HG03045 (cell line): ENCODE data around the gene PRR7.

ENCODE experiments used
- ATAC-seq: cut with Tn5 transposase; IDR thresholded peaks from one replicate; pipeline ENCODE4 v1.9.1; 2021; ENCODE audit warnings: mild to moderate bottlenecking, moderate library complexity; ENCODE audit not compliant: unreplicated experiment

PRR7 gene

GRCh38 chr5:177496070-177496726 is 49.6 kb downstream of the PRR7 start:
- ATAC-seq: no peak

GRCh38 chr5:177496727-177497291 is 50.2 kb downstream of the PRR7 start:
- no peak for ATAC-seq

GRCh38 chr5:177497292-177498012 is 50.8 kb downstream of the PRR7 start, which contains the start of gene PDLIM7:
TSS of gene PDLIM7 (minus strand) at chr5:177497604. CDS start at chr5:177496512, 1,092 bp downstream.
- peak; percentile 73 for ATAC-seq

GRCh38 chr5:177498013-177498787 is 51.6 kb downstream of the PRR7 start:
- ATAC-seq: peak; percentile 6

- ATAC-seq: no peak
These were observed 53.2 kb downstream of the PRR7 start for GRCh38 chr5:177499842-177500241.

- no peak for ATAC-seq
These were observed 54.3 kb downstream of the PRR7 start for GRCh38 chr5:177500685-177501522.

- no peak for ATAC-seq
These were observed 55.5 kb downstream of the PRR7 start for GRCh38 chr5:177501874-177502678.

GRCh38 chr5:177502886-177503285 is 56.3 kb downstream of the PRR7 start:
- no peak for ATAC-seq

GRCh38 chr5:177503351-177504085 is 56.9 kb downstream of the PRR7 start:
- ATAC-seq: no peak

- no peak for ATAC-seq
These were observed 57.8 kb downstream of the PRR7 start for GRCh38 chr5:177504086-177505056.

GRCh38 chr5:177505075-177505474 is 58.5 kb downstream of the PRR7 start:
- no peak for ATAC-seq
